Activated CD4-positive, alpha-beta T cell treated with anti-CD3 and anti-CD28 coated beads, Interleukin-2, amount 50 U/mL, for 48 hours (primary cell): ENCODE measurements around the gene HDAC6.
A peak's percentile ranks its signal among the peaks of the same experiment; 100 is the strongest.
"Not testable (repeated sequence)": the region's sequence is repeated elsewhere in the genome, so short reads cannot be mapped to it uniquely, and the experiment has no call there.

Experiments
- DNase-seq, 2 experiments: peaks; one replicate each; pipeline ENCODE4 v3.0.0-alpha.2; 2020

Gene HDAC6

DNA sequence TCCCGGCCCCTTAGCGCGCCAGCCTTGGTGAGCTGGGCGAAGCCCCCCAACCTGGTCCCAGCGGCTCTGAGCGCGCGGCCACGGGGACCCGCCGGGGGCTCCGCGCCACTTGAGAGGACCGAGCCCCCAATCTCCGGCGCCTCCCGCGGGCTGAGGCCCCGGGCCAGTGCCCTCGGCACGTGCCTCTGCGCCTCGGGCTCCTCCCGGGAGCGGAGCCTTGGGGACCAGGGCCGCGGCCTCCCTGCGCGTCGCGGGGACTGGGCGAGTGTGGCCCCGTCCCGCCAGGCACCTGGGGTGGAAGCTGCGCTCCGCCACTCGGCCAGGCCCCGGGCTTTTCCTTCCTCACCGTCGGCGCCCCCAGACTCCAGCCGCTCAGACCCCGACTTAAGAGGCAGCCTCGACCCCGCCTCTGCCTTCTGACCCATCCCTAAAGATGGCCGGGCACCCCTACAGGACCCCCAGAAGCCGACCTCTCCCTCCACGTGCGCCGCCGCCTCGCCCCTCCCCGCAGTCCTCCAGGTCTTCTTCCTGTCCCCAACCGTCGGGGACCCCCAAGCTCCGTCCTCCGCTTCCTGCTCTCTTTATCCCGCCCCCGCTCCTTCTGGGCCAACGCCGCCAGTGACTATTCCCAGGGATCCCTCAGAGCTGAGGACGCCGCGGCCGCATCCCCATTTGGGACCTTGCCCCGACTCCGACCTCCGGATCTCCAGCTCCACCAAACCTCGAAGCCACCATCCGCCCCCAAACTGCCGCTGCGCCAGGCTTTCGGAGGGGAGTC is 25.2 kb downstream of the HDAC6 start:
- no peak for DNase-seq

DNA sequence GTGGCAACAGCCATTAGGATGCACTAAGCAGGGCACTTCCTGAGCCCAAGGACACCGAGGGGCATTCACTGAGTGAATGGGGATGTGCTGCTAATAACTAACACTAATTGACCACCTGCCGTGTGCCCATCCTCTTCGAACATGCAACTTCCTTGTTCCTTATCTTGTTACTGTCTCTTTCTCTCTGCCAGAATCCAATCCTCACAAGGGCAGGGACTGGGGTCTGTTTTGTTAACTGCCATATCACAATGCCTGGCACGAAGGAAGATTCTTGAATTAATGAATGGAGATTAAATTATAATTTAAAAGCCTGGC is 25.7 kb downstream of the HDAC6 start:
- DNase-seq, result no peak

DNA sequence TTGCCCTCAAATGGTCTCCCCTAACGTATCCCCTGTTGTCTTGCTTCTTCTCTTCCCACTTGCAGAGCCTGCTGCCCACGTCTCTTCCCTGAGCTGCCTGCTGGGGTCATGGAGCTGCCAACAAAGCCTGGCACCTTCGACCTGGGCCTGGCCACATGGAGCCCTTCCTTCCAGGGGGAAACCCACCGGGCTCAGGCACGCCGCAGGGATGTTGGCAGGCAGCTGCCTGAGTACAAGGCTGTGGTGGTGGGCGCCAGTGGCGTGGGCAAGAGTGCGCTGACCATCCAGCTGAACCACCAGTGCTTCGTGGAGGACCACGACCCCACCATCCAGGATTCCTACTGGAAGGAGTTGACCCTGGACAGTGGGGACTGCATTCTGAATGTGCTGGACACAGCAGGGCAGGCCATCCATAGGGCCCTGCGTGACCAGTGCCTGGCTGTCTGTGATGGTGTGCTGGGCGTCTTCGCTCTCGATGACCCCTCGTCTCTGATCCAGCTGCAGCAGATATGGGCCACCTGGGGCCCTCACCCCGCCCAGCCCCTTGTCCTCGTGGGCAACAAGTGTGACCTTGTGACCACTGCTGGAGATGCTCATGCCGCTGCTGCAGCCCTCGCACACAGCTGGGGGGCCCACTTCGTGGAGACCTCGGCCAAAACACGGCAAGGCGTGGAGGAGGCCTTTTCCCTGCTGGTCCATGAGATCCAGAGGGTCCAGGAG is 27.3 kb downstream of the HDAC6 start:
- no peak for DNase-seq

DNA sequence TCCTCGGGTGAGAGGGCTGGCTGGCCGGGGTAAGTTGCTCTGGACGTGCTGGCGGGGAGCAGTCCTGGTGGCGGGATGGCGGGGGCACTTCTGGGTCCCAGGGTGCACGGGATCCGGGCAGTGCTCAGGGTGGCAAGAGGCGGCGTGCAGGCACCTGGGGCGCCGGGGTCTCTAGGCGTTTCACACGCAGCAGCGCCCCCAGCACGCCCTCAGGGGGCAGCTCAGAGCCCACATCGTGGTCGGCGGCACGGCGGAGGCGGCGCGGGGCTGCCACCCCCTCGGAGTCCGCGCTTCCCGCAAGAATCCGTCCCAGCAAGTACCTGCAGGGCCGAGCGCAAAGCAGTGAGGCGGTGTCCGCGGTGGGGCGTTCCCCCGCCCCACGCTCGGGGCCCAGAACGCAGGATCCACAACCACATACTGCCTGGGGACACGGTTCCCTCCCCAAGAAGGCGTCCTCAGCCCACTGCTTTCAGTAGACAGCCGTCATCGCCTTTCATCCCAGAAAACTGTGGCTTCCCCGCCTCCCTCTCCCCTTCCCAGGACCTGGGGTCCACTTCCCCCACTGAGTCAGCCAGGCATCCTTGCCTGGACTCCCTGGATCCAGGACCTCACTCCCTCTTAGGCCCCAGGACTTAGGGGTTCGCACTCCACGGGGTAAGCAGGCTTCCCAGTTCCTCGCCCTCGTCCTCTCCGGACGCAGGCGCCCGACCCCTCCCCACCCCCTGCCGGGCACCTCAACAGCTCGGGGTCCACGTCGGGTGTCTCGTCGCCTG is 29.5 kb downstream of the HDAC6 start:
- DNase-seq, result no peak

DNA sequence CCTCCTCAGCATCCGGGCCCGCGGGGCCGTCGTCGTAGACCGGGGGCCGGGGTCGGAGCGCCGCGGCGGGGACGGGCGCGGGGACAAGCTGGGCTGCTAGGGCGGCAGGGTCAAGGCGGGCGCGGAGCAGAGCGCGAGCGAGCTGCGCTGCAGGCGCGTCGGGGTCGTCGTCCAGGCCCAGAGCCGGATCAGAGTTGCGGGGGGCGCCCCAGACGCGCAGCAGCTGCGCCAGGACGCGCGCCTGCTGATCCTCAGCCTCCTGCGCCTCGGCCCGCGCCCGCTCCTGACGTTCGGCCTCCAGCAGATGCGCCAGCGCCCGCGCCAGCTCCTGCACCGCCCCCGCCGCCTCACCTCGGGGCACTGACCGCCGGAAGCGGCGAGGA is 30.0 kb downstream of the HDAC6 start:
- DNase-seq, result no peak

DNA sequence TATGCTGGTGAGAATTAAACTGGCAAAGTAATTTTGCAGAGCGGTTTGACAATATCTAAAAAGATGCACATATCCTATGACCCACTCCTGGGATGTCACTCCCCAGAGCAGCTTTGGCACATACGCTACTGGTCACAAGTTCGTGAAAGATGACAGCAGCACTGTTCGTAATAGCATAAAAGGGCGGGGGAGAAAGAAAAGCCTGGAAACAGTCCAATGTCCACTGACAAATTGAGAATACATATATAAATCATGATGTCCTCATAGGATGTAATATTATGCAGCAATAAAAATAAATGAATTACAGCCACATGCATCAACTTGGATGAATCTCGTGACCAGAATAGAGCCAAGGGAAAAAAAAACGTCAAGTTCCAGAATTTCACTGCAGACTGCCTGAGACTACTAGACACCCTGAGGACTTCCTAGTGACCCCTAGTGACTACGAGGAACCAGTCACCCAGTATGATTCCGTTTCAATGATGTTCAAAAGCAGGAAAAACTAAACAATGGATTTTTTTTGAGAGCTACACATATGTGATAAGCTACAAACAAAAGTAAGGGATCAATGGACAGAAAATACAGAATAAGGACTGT is 31.8 kb downstream of the HDAC6 start:
- no peak for DNase-seq

DNA sequence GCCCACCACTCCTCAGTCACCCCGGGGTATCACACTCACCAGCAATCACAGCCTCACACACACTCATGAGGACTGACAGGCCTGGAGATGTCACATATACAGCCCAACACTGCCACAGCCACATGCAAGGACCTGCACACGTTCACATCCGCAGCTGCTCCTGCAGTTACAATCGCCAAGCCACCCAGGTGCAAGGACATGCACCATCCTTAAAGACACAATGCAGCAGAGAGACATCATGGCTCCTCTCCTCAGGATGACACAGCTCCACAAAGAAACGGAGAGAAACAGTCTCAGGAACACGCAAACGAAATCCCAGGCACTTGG is 32.5 kb downstream of the HDAC6 start:
- no peak for DNase-seq

DNA sequence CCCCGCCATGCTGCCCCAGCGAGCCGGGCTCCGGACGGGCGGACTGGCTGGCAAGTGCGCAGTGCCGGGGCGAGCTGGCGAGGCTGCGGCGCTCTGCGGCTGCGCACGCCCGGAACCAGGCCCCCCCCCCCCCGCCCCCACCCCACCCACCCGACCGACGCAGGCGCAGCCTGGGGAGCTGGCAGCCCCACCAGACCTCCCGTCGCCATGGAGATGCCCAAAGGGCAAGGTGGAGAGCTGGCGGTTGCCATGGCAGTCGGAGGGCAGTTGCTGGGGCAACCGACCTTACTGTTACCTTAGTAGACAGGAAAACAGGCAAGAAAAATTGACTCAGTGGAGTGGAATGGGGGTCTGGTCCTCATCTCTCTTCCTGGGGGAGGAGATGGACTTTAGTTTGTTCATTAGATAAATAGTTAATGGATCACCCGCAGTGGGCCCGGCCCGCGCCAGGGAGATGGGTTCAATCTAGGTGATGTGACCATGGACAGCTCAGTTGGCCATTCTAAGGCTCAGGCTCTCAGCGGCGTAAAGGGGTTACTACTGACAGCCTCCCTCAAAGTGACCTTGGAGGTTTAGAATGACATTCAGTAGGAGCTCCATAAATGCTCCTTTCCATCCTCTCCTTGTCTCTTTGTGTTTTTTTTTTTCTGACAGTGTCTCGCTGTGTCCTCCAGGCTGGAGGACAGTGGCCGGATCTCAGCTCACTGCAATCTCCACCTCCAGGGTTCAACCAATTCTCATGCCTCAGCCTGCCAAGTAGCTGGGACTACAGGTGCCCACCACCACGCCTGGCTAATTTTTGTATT is 33.9 kb downstream of the HDAC6 start, which contains the start of gene PCSK1N:
Gene PCSK1N (minus strand): TSS at position 87 of the 806 bp plus-strand sequence. CDS start 78 bp downstream, at position 9.
- DNase-seq, result peak in 1 of 2 experiments; percentile 21

DNA sequence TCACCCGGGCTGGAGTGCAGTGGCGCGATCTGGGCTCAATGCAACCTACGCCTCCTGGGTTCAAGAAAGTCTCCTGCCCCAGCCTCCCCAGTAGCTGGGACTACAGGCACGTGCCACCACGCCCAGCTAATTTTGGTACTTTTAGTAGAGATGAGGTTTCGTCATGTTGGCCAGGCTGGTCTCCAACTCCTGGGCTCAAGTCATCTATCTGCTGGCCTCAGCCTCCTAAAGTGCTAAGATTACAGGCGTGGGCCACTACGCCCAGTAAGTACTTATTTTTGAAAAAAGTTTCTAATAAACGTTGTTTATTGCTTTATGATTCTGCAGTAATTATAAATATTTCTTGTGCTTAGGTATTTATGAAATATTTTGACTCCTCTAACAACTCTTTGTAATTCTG is 37.8 kb downstream of the HDAC6 start:
- DNase-seq, result no peak

DNA sequence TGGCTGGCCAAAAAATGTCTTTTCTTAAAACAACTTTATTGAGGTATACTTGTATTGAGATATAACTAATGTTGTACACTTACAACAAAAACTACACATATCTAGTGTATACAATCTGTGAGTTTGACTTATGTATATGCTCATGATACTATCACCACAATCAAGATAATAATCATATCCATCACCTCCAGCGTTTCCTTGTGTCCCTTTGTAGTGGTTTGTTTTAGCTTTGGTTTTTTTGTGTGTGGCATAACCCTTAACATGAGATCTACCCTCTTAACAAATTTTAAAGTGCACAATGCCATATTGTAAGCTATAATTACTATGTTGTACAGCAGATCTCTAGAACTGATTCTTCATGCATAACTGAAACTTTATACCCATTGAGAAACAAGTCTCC is 47.0 kb downstream of the HDAC6 start:
- no peak for DNase-seq

DNA sequence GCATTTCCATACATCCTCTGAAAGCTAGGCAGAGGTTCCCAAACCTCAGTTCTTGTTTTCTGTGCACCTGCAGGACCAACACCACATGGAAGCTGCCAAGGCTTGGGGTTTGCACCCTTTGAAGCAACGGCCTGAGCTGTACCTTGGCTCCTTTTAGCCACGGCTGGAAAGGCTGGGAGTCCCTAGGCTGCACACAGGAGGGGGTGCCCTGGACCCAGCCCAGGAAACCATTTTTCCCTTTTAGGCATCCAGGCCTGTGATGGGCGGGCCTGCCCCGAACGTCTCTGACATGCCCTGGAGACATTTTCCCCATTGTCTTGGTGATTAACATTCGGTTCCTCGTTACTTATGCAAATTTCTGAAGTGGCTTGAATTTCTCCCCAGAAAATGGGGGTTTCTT is 51.0 kb downstream of the HDAC6 start:
- no peak for DNase-seq

DNA sequence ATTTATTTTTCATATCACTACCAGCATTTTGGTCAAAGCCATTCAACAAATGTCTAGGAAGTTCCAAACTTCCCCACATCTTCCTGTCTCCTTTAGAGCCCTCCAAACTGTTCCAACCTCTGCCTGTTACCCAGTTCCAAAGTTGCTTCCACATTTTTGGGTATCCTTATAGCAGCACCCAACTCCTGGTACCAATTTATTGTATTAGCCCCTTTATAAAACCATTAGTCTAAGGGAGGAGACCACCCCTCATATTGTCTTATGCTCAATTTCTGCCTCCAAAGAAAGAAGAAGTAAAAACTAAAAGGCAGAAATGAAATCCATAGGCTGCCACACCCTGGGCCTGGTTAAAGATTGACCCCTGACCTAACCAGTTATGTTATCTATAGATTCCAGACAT is 51.6 kb downstream of the HDAC6 start:
- not testable (repeated sequence) for DNase-seq

DNA sequence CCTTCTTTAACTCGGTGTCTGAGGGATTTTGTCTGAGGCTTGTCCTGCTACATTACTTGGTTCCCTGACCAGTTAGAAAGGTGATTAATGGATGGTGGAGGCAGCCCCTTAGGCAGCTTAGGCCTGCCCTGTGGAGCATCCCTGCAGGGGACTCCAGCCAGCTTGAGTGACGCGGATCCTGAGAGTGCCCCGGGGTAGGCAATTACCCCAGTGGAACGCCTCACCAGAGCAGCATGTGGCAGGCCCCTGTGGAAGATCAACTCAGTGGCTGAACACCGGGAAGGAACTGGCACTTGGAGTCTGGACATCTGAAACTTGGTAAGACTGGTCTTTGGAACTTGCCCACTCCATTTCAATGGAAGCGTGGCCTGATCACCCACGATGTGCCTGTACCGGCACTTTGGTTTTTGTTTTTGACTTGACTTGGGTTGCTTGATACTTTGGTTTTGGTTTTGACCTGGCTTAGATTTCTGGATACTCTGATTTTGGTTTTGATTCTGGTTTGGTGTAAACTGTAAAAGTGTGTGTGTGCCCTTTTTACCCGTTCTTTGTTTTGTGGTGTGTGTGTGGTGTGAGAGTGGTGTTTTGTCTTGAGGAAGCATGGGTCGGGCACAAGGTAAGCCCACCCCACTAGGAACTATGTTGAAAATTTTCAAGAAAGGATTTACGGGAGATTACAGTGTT is 52.4 kb downstream of the HDAC6 start:
- not testable (repeated sequence) for DNase-seq

DNA sequence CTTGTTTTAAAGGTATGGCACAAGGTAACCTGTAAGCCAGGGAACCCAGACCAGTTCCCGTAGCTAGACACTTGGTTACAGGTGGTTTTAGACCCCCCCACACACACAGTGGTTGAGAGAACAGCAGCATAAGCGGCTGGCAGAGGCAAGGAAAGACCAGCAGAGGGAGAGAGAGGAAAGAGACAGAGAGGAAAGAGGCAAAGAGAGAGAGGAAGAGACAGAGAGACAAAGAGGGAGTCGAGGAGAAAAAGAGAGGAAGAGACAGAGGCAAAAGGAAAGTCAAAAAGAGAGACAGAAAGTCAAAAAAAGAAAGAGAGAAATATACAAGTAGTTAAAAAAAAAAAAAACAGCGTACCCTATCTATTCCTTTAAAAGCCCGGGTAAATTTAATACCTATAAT is 53.0 kb downstream of the HDAC6 start:
- no peak for DNase-seq

DNA sequence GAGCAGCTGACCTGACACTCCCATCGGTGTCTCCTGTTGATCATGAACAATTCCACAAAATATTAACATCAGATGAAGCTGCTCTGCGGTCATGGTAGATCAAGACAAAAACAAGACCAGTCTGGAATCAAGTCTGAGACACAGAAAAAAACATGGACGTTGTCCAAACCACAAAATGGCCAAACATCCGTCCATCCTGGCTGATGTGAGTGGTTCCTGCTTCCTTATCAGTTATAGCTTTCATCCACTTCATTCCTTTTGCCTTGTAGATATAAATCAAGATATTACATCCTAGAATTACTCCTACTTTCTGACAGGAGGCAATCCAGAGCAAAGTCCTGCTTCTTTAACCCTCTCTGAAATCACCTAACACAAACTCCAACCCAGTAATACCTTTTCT is 62.3 kb downstream of the HDAC6 start:
- no peak for DNase-seq

DNA sequence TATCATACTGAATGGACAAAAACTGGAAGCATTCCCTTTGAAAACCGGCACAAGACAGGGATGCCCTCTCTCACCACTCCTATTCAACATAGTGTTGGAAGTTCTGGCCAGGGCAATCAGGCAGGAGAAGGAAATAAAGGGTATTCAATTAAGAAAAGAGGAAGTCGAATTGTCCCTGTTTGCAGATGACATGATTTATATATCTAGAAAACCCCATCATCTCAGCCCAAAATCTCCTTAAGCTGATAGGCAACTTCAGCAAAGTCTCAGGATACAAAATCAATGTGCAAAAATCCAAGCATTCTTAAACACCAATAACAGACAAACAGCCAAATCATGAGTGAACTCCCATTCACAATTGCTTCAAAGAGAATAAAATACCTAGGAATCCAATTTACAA is 70.2 kb downstream of the HDAC6 start:
- DNase-seq, result not testable (repeated sequence)
